Neural cell (in vitro differentiated cells): Measurements from ENCODE around the gene FHIT. TPM values are rescaled to one million over a fixed set of nuclear protein-coding genes. Genes with fewer than 3 reads are reported as not detected.
"Not testable (repeated sequence)": the region's sequence is repeated elsewhere in the genome, so short reads cannot be mapped to it uniquely, and the experiment has no call there.

Experiments
- H2AFZ ChIP-seq: fragments of 200-600, 300-800 bp; sonication (generic), shearing (Covaris generic); 2 replicates; pipeline ENCODE4 v1.6.0; 2014; ENCODE audit warnings: low read depth, mild to moderate bottlenecking, antibody characterized with exemption, low read length, moderate library complexity
- H3F3A ChIP-seq: fragments of 200-600 bp; shearing (Covaris generic); 2 replicates; pipeline ENCODE4 v1.6.1; 2016; ENCODE audit warnings: mild to moderate bottlenecking, moderate library complexity, mixed read lengths, antibody characterized with exemption, low read length; ENCODE audit not compliant: insufficient read depth, poor library complexity, severe bottlenecking
- H3K27ac ChIP-seq: fragments of 200-600, 300-800 bp; sonication (generic), shearing (Covaris generic); 2 replicates; pipeline ENCODE4 v1.5.1; 2014; ENCODE audit warnings: mild to moderate bottlenecking, low read length, moderate library complexity
- H3K27me3 ChIP-seq: fragments of 300-800, 200-600 bp; sonication (generic), shearing (Covaris generic); 2 replicates; pipeline ENCODE4 v1.6.0; 2014; ENCODE audit warnings: mild to moderate bottlenecking, low read depth, low read length, moderate library complexity; ENCODE audit not compliant: insufficient read depth
- H3K36me3 ChIP-seq: fragments of 300-800, 200-600 bp; sonication (generic), shearing (Covaris generic); 2 replicates; pipeline ENCODE4 v1.5.1; 2014; ENCODE audit warnings: mild to moderate bottlenecking, antibody characterized with exemption, low read length, moderate library complexity; ENCODE audit not compliant: insufficient read depth
- H3K4me2 ChIP-seq: fragments of 300-800, 200-600 bp; sonication (generic), shearing (Covaris generic); 2 replicates; pipeline ENCODE4 v1.6.0; 2014; ENCODE audit warnings: mild to moderate bottlenecking, low read length
- H3K4me3 ChIP-seq: fragments of 300-800, 200-600 bp; sonication (generic), shearing (Covaris generic); 2 replicates; pipeline ENCODE4 v1.5.1; 2014; ENCODE audit warnings: mild to moderate bottlenecking, low read length, moderate library complexity
- H3K79me2 ChIP-seq: fragments of 200-600 bp; shearing (Covaris generic); replicated peaks from 2 replicates; pipeline ENCODE4 v1.6.0; 2014; ENCODE audit warnings: mild to moderate bottlenecking, low read length, moderate library complexity; ENCODE audit not compliant: insufficient read depth
- H3K9ac ChIP-seq: fragments of 300-800, 200-600 bp; sonication (generic), shearing (Covaris generic); 2 replicates; pipeline ENCODE4 v1.6.1; 2016; ENCODE audit warnings: mild to moderate bottlenecking, low read length, mixed read lengths
- H3K9me2 ChIP-seq: fragments of 200-600 bp; shearing (Covaris generic); 2 replicates; pipeline ENCODE4 v1.6.1; 2016; ENCODE audit warnings: mild to moderate bottlenecking, low read length, mixed read lengths; ENCODE audit not compliant: insufficient read depth
- H3K9me3 ChIP-seq: fragments of 200-600, 300-800 bp; sonication (generic), shearing (Covaris generic); 2 replicates; pipeline ENCODE4 v1.6.1; 2016; ENCODE audit warnings: mild to moderate bottlenecking, mixed run types, low read length, moderate library complexity, mixed read lengths
- H4K20me1 ChIP-seq: fragments of 200-600 bp; shearing (Covaris generic); 2 replicates; pipeline ENCODE4 v1.6.1; 2016; ENCODE audit warnings: mild to moderate bottlenecking, mixed run types; ENCODE audit not compliant: insufficient read depth
- EP300 ChIP-seq: fragments of 450-650 bp; conservative IDR thresholded peaks from 2 replicates; pipeline ENCODE4 v1.6.1; 2014; ENCODE audit warnings: antibody characterized with exemption, mild to moderate bottlenecking, moderate library complexity; ENCODE audit not compliant: poor library complexity, severe bottlenecking
- EZH2 ChIP-seq: fragments of 200-600, 300-800 bp; shearing (Covaris generic), sonication (generic); IDR thresholded peaks from 2 replicates; pipeline ENCODE4 v1.6.1; 2014; ENCODE audit warnings: antibody characterized with exemption, low read length, borderline replicate concordance, mild to moderate bottlenecking; ENCODE audit not compliant: insufficient read depth, poor library complexity, severe bottlenecking
- MXI1 ChIP-seq: fragments of 450-650 bp; conservative IDR thresholded peaks from 2 replicates; pipeline ENCODE4 v1.6.1; 2014; ENCODE audit warnings: antibody characterized with exemption, mild to moderate bottlenecking; ENCODE audit not compliant: poor library complexity, severe bottlenecking
- POLR2AphosphoS5 ChIP-seq: IDR thresholded peaks from 2 replicates; pipeline ENCODE4 v1.6.1; 2012
- RAD21 ChIP-seq: fragments of 450-650 bp; conservative IDR thresholded peaks from 2 replicates; pipeline ENCODE4 v1.6.1; 2014; ENCODE audit warnings: antibody characterized with exemption, mild to moderate bottlenecking, moderate library complexity
- SMC3 ChIP-seq: fragments of 450-650 bp; conservative IDR thresholded peaks from 2 replicates; pipeline ENCODE4 v1.6.1; 2014; ENCODE audit warnings: antibody characterized with exemption, mild to moderate bottlenecking, moderate library complexity; ENCODE audit not compliant: poor library complexity
- TAF1 ChIP-seq: IDR thresholded peaks from 2 replicates; pipeline ENCODE4 v1.6.1; 2012; ENCODE audit warnings: low read depth
- polyA plus RNA-seq: library from polyadenylated mRNA; depleted of rRNA; stranded (reverse); fragments of >200 nt; gene quantifications from 2 replicates; pipeline ENCODE4 v1.2.3, GENCODE V29; 2014
- TF ChIP-seq, protein P1 (sequence below): IDR thresholded peaks from 2 replicates; pipeline ENCODE4 v1.6.1; 2012; ENCODE audit warnings: borderline replicate concordance
- TF ChIP-seq, protein P2 (sequence below): fragments of 450-650 bp; IDR thresholded peaks from 2 replicates; pipeline ENCODE4 v1.5.1; 2014; ENCODE audit warnings: antibody characterized with exemption, mild to moderate bottlenecking, moderate library complexity; ENCODE audit not compliant: poor library complexity, severe bottlenecking

Gene FHIT
- polyA plus RNA-seq, 1 donor from 2014 or later = not detected

DNA sequence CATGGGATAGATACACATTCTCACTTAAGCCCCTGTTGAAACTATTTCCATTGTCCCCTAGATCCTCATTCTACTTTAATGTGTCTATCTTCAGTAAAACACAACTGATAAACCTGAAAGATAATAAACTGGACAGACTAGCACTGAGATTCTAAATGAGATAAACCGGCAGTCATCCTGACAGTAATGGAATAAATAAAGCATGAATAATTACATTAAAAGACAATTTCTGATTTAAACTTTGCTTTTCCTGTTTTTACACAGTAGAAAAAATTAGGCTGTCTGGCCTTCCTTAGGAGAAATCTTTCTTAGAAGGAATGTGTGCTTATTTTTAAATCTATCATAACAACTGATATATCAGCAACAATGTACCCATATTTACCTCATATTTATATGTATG, 232.4 kb downstream of the FHIT start:
- no peak overlapping the region for H3K4me3 ChIP-seq
- H4K20me1 ChIP-seq = no peaks in the 10 kb centered on the region
- H3K27me3 ChIP-seq = no peaks in the 10 kb centered on the region
- H3K9me3 ChIP-seq = no peaks in the 10 kb centered on the region
- no peaks in the 10 kb centered on the region for H3K36me3 ChIP-seq
- no peak overlapping the region for H3K4me2 ChIP-seq
- H3F3A ChIP-seq = no peaks in the 10 kb centered on the region
- no peak overlapping the region for H3K9ac ChIP-seq
- no peaks in the 10 kb centered on the region for H3K9me2 ChIP-seq
- no peak overlapping the region for H2AFZ ChIP-seq
- H3K27ac ChIP-seq = no peak overlapping the region
- no peak for TF ChIP-seq EZH2
- TF ChIP-seq POLR2AphosphoS5 = no peak
- TF ChIP-seq, protein P1, sequence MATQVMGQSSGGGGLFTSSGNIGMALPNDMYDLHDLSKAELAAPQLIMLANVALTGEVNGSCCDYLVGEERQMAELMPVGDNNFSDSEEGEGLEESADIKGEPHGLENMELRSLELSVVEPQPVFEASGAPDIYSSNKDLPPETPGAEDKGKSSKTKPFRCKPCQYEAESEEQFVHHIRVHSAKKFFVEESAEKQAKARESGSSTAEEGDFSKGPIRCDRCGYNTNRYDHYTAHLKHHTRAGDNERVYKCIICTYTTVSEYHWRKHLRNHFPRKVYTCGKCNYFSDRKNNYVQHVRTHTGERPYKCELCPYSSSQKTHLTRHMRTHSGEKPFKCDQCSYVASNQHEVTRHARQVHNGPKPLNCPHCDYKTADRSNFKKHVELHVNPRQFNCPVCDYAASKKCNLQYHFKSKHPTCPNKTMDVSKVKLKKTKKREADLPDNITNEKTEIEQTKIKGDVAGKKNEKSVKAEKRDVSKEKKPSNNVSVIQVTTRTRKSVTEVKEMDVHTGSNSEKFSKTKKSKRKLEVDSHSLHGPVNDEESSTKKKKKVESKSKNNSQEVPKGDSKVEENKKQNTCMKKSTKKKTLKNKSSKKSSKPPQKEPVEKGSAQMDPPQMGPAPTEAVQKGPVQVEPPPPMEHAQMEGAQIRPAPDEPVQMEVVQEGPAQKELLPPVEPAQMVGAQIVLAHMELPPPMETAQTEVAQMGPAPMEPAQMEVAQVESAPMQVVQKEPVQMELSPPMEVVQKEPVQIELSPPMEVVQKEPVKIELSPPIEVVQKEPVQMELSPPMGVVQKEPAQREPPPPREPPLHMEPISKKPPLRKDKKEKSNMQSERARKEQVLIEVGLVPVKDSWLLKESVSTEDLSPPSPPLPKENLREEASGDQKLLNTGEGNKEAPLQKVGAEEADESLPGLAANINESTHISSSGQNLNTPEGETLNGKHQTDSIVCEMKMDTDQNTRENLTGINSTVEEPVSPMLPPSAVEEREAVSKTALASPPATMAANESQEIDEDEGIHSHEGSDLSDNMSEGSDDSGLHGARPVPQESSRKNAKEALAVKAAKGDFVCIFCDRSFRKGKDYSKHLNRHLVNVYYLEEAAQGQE = no peak
- TF ChIP-seq RAD21 = no peak
- TF ChIP-seq SMC3 = no peak
- TF ChIP-seq MXI1 = no peak
- TF ChIP-seq, protein P2, sequence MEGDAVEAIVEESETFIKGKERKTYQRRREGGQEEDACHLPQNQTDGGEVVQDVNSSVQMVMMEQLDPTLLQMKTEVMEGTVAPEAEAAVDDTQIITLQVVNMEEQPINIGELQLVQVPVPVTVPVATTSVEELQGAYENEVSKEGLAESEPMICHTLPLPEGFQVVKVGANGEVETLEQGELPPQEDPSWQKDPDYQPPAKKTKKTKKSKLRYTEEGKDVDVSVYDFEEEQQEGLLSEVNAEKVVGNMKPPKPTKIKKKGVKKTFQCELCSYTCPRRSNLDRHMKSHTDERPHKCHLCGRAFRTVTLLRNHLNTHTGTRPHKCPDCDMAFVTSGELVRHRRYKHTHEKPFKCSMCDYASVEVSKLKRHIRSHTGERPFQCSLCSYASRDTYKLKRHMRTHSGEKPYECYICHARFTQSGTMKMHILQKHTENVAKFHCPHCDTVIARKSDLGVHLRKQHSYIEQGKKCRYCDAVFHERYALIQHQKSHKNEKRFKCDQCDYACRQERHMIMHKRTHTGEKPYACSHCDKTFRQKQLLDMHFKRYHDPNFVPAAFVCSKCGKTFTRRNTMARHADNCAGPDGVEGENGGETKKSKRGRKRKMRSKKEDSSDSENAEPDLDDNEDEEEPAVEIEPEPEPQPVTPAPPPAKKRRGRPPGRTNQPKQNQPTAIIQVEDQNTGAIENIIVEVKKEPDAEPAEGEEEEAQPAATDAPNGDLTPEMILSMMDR = no peak
- TF ChIP-seq EP300 = no peak
- TF ChIP-seq TAF1 = no peak
- H3K79me2 ChIP-seq = no peaks in the 10 kb centered on the region

DNA sequence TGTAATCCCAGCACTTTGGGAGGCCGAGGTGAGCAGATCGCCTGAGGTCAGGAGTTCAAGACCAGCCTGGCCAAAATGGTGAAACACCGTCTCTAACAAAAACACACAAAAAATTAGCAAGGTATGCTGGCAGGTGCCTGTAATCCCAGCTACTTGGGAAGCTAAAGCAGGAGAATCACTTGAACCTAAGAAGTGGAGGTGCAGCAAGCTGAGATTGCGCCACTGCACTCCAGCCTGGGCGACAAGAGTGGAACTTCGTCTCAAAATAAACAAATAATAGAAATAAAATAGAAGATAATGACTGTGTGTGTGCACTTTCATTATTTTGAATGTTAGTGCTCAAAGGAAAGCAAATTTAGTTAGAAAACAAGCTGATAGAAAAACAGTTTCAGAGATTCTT, 234.2 kb downstream of the FHIT start:
- H3K4me3 ChIP-seq, H3K9me2 ChIP-seq, H3K27ac ChIP-seq, H3K9me3 ChIP-seq, H3K27me3 ChIP-seq, H3K4me2 ChIP-seq, H3K36me3 ChIP-seq, H2AFZ ChIP-seq, H3F3A ChIP-seq, H3K79me2 ChIP-seq, H3K9ac ChIP-seq, H4K20me1 ChIP-seq: not testable (repeated sequence)

DNA sequence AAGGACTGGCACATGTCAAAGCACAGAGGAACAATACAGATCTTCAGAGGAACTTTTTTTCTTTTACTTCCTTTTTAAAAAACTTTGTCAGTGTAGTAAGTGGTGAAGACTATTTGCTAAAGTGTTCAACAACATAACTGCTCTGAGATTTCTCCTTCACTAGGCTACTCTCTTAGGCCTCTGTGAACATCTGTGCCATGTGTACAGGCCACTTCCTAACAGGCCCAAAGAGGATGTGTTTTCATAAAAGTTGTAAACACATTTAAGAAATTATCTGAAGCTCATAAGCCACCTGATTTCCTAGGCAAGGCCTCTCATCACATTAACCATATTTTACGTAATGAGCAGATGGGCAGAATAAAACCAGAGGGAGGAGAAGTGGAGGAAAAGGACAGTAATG, 235.4 kb downstream of the FHIT start:
- Histone ChIP-seq H3K27me3 (no peaks in the 10 kb centered on the region), H3K4me3 (no peak overlapping the region), H3K9ac (no peak overlapping the region), H3K4me2 (no peak overlapping the region), H4K20me1 (no peaks in the 10 kb centered on the region), H2AFZ (no peak overlapping the region), H3F3A (no peaks in the 10 kb centered on the region), H3K27ac (no peak overlapping the region), H3K79me2 (no peaks in the 10 kb centered on the region), H3K36me3 (no peaks in the 10 kb centered on the region), H3K9me3 (no peaks in the 10 kb centered on the region), H3K9me2 (no peaks in the 10 kb centered on the region)
- no peak for TF ChIP-seq POLR2AphosphoS5
- no peak for TF ChIP-seq TAF1
- TF ChIP-seq SMC3 = no peak
- no peak for TF ChIP-seq EP300
- TF ChIP-seq MXI1 = no peak
- TF ChIP-seq EZH2 = no peak
- TF ChIP-seq RAD21 = no peak
- TF ChIP-seq, protein P2 = no peak
- TF ChIP-seq, protein P1 = no peak
